Nephron progenitor cell (in vitro differentiated cells): ENCODE data around the gene HEPH.

Experiments
- DNase-seq: peaks from one replicate; pipeline ENCODE4 v3.0.0; 2021
- H3K27ac Mint-ChIP-seq: 2 replicates; pipeline ENCODE4 v1.8.0; 2021; ENCODE audit warnings: mild to moderate bottlenecking, moderate library complexity, mixed read lengths
- H3K27me3 Mint-ChIP-seq: 2 replicates; pipeline ENCODE4 v1.8.0; 2021; ENCODE audit warnings: mild to moderate bottlenecking, low read depth, mixed read lengths; ENCODE audit not compliant: poor library complexity
- H3K36me3 Mint-ChIP-seq: 2 replicates; pipeline ENCODE4 v1.8.0; 2021; ENCODE audit warnings: low read depth, mixed read lengths
- H3K4me1 Mint-ChIP-seq: 2 replicates; pipeline ENCODE4 v1.8.0; 2021; ENCODE audit warnings: mixed read lengths
- H3K4me3 Mint-ChIP-seq: 2 replicates; pipeline ENCODE4 v1.8.0; 2021; ENCODE audit warnings: mild to moderate bottlenecking, moderate library complexity, mixed read lengths
- H3K9me3 Mint-ChIP-seq: 2 replicates; pipeline ENCODE4 v1.8.0; 2021; ENCODE audit warnings: mild to moderate bottlenecking, moderate library complexity, mixed read lengths
- CTCF ChIP-seq: fragments of 200-600 bp; sonication (generic); IDR thresholded peaks from 2 replicates; pipeline ENCODE4 v1.5.0; 2021; ENCODE audit warnings: antibody characterized with exemption

HEPH gene

GRCh38 chrX:66144258-66144657 lies 19.8 kb upstream of the HEPH start:
- Mint-ChIP-seq H3K4me1 (no peaks in the 10 kb centered on the region), H3K36me3 (no peaks in the 10 kb centered on the region), H3K4me3 (no peak overlapping the region), H3K27me3 (peaks cover 2% of the 10 kb centered on the region), H3K9me3 (peaks cover 27% of the 10 kb centered on the region), H3K27ac (no peak overlapping the region)
- no peak for TF ChIP-seq CTCF
- DNase-seq: no peak

DNA sequence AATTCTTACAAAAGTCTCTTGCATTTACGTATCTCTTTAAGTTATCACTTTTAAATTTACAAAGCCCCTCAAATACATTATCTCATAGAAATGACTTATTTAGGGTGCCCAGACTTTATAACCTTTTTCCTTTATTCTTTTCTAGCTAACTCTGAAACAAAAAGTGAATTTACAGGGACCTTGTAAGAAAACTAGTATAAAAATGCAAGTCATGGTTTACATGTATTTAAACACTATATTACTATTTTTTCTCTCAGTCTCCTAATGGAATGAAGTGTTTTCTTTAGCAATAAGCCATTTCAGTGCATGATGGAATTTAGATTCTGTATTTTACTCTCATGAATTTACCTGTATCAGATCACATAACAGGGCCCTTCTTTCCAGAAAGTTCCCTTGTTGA lies 14.5 kb upstream of the HEPH start:
- Mint-ChIP-seq H3K4me1 (no peaks in the 10 kb centered on the region), H3K27ac (no peak overlapping the region), H3K27me3 (peaks cover 7% of the 10 kb centered on the region), H3K9me3 (peaks cover 20% of the 10 kb centered on the region), H3K4me3 (no peak overlapping the region), H3K36me3 (no peaks in the 10 kb centered on the region)
- DNase-seq: no peak
- TF ChIP-seq CTCF: no peak

GRCh38 chrX:66150163-66150562 lies 13.9 kb upstream of the HEPH start:
- no peak overlapping the region for H3K4me3 Mint-ChIP-seq
- H3K9me3 Mint-ChIP-seq: peaks cover 20% of the 10 kb centered on the region
- no peaks in the 10 kb centered on the region for H3K4me1 Mint-ChIP-seq
- no peak overlapping the region for H3K27ac Mint-ChIP-seq
- TF ChIP-seq CTCF: no peak
- no peak for DNase-seq
- H3K36me3 Mint-ChIP-seq: no peaks in the 10 kb centered on the region
- H3K27me3 Mint-ChIP-seq: peaks cover 7% of the 10 kb centered on the region

GRCh38 chrX:66162331-66162822 lies 1.7 kb upstream of the HEPH start:
- Mint-ChIP-seq H3K27ac (no peak overlapping the region), H3K27me3 (peaks cover 7% of the 10 kb centered on the region), H3K36me3 (peaks cover 2% of the 10 kb centered on the region), H3K4me1 (peaks cover 14% of the 10 kb centered on the region), H3K9me3 (peaks cover 28% of the 10 kb centered on the region), H3K4me3 (no peak overlapping the region)
- no peak for DNase-seq
- TF ChIP-seq CTCF: no peak

- peaks cover 14% of the 10 kb centered on the region for H3K4me1 Mint-ChIP-seq
- H3K27me3 Mint-ChIP-seq: peaks cover 7% of the 10 kb centered on the region
- H3K9me3 Mint-ChIP-seq: peaks cover 28% of the 10 kb centered on the region
- TF ChIP-seq CTCF: no peak
- DNase-seq: no peak
- H3K27ac Mint-ChIP-seq: no peak overlapping the region
- H3K36me3 Mint-ChIP-seq: peaks cover 11% of the 10 kb centered on the region
- H3K4me3 Mint-ChIP-seq: peak overlapping the region; percentile 91
Observed at GRCh38 chrX:66163447-66163846, 600 bp upstream of the HEPH start.

- TF ChIP-seq CTCF: no peak
- Mint-ChIP-seq H3K9me3 (peaks cover 22% of the 10 kb centered on the region), H3K27me3 (peaks cover 7% of the 10 kb centered on the region), H3K36me3 (peaks cover 11% of the 10 kb centered on the region), H3K4me3 (peak overlapping the region; percentile 91), H3K4me1 (peaks cover 14% of the 10 kb centered on the region), H3K27ac (peak overlapping the region; percentile 32)
- no peak for DNase-seq
Observed at GRCh38 chrX:66164470-66164869, 423 bp downstream of the HEPH start.
